PC-3 (cell line): Measurements from ENCODE around the gene SLC35A5. TPM values are rescaled to one million over a fixed set of nuclear protein-coding genes. Genes with fewer than 3 reads are reported as not detected.

Source experiments
- ATAC-seq: fragments of 200-7000 bp; cut with Tn5 transposase; 2 replicates; pipeline ENCODE4 v1.9.1; 2020; ENCODE audit warnings: mild to moderate bottlenecking, moderate library complexity
- BruUV-seq: library from RNA; stranded (reverse); fragments of 400-500 nt; replicated peaks from 2 replicates; lab custom pipeline; 2021; lab: Mats Ljungman, UMichigan
- CTCF ChIA-PET: fragments of 300-600 bp; sonication (Branson Sonifier 250); formaldehyde crosslinking; loops from one replicate; lab custom pipeline; 2022; ENCODE audit warnings: antibody characterized with exemption; lab: Charles Lee
- POLR2A ChIA-PET: fragments of 300-600 bp; sonication (Branson Sonifier 250); formaldehyde crosslinking; loops from one replicate; lab custom pipeline; 2022; ENCODE audit warnings: antibody characterized with exemption; ENCODE audit not compliant: unreplicated experiment; lab: Charles Lee
- DNase-seq: peaks from one replicate; pipeline ENCODE4 v3.0.0-alpha.2; 2015
- H2AFZ ChIP-seq: fragments of 300-600 bp; sonication (generic); 2 replicates; pipeline ENCODE4 v1.6.0; 2016; ENCODE audit warnings: antibody characterized with exemption, low read length
- H3F3A ChIP-seq: fragments of 300-600 bp; sonication (generic); one replicate; pipeline ENCODE4 v1.6.0; 2017; ENCODE audit warnings: antibody characterized with exemption, low read length, control low read depth, mild to moderate bottlenecking; ENCODE audit not compliant: unreplicated experiment
- H3K27ac ChIP-seq: fragments of 300-600 bp; sonication (generic); 2 replicates; pipeline ENCODE4 v1.5.1; 2016; ENCODE audit warnings: mild to moderate bottlenecking, low read length
- H3K27me3 ChIP-seq: fragments of 300-600 bp; sonication (generic); 2 replicates; pipeline ENCODE4 v1.6.1; 2016; ENCODE audit warnings: low read length, mixed read lengths
- H3K36me3 ChIP-seq: fragments of 300-600 bp; sonication (generic); 2 replicates; pipeline ENCODE4 v1.6.1; 2016; ENCODE audit warnings: low read depth, mixed run types, low read length, mixed read lengths
- H3K4me1 ChIP-seq: fragments of 300-600 bp; sonication (generic); 2 replicates; pipeline ENCODE4 v1.5.1; 2016; ENCODE audit warnings: low read length; ENCODE audit not compliant: insufficient read depth
- H3K4me2 ChIP-seq: fragments of 300-600 bp; sonication (generic); 2 replicates; pipeline ENCODE4 v1.6.0; 2016; ENCODE audit warnings: low read length
- H3K4me3 ChIP-seq: fragments of 300-600 bp; sonication (generic); 2 replicates; pipeline ENCODE4 v1.5.1; 2016; ENCODE audit warnings: mild to moderate bottlenecking, low read length, mixed read lengths
- H3K79me2 ChIP-seq: fragments of 300-600 bp; sonication (generic); 2 replicates; pipeline ENCODE4 v1.6.1; 2017; ENCODE audit warnings: low read length, mixed read lengths
- H3K9ac ChIP-seq: fragments of 300-600 bp; sonication (generic); 2 replicates; pipeline ENCODE4 v1.6.0; 2016; ENCODE audit warnings: mild to moderate bottlenecking, low read length
- H3K9me2 ChIP-seq: fragments of 300-600 bp; sonication (generic); replicated peaks from 2 replicates; pipeline ENCODE4 v1.6.1; 2016; ENCODE audit warnings: mixed run types, low read length, mixed read lengths
- H3K9me3 ChIP-seq: fragments of 300-600 bp; sonication (generic); 2 replicates; pipeline ENCODE4 v1.6.1; 2016; ENCODE audit warnings: low read length, mixed read lengths
- H4K20me1 ChIP-seq: fragments of 300-600 bp; sonication (generic); 2 replicates; pipeline ENCODE4 v1.6.1; 2016; ENCODE audit warnings: low read length, mixed read lengths
- CTCF ChIP-seq: fragments of 300-600 bp; sonication (generic); conservative IDR thresholded peaks from 2 replicates; pipeline ENCODE4 v1.5.1; 2017; ENCODE audit warnings: antibody characterized with exemption, low read depth, mild to moderate bottlenecking, low read length
- EZH2 ChIP-seq: fragments of 300-600 bp; sonication (generic); IDR thresholded peaks from one replicate; pipeline ENCODE4 v1.6.1; 2017; ENCODE audit warnings: antibody characterized with exemption, mild to moderate bottlenecking, low read length; ENCODE audit not compliant: unreplicated experiment
- EZH2phosphoT487 ChIP-seq: fragments of 300-600 bp; sonication (generic); IDR thresholded peaks from 2 replicates; pipeline ENCODE4 v1.6.1; 2018; ENCODE audit warnings: mild to moderate bottlenecking, antibody characterized with exemption, low read length, borderline replicate concordance
- intact Hi-C: fragments of 100-400 bp; cut with micrococcal nuclease; formaldehyde crosslinking; loops from 2 replicates; pipeline ENCODE4 v1.9.0; 2023
- total RNA-seq: library from RNA; depleted of rRNA; stranded (reverse); fragments of >200 nt; gene quantifications from 2 replicates; pipeline ENCODE4 v1.2.3, GENCODE V29; 2014

The SLC35A5 gene
- total RNA-seq, 1 experiment from 2014 or later: 17.7 TPM

- Histone ChIP-seq H3K27me3 (no peaks in the 10 kb centered on the region), H3F3A (no peaks in the 10 kb centered on the region), H3K4me1 (no peaks in the 10 kb centered on the region), H3K9me2 (no peaks in the 10 kb centered on the region), H3K9ac (no peak overlapping the region), H4K20me1 (no peaks in the 10 kb centered on the region), H3K4me2 (no peak overlapping the region), H3K36me3 (peaks cover 30% of the 10 kb centered on the region; the same call in 1 of the 2 replicates), H3K27ac (no peak overlapping the region), H3K9me3 (no peaks in the 10 kb centered on the region), H3K4me3 (no peak overlapping the region), H3K79me2 (no peaks in the 10 kb centered on the region), H2AFZ (no peak overlapping the region)
- ATAC-seq (no peak), DNase-seq (no peak)
- TF ChIP-seq EZH2 (no peak), EZH2phosphoT487 (no peak), CTCF (no peak)
- no TSS peak for BruUV-seq
- POLR2A ChIA-PET: no interaction called here
- intact Hi-C loops: no loop called here
- CTCF ChIA-PET: no interaction called here
Measured at GRCh38 chr3:112539825-112540650, 21.8 kb upstream of the SLC35A5 start.

DNA sequence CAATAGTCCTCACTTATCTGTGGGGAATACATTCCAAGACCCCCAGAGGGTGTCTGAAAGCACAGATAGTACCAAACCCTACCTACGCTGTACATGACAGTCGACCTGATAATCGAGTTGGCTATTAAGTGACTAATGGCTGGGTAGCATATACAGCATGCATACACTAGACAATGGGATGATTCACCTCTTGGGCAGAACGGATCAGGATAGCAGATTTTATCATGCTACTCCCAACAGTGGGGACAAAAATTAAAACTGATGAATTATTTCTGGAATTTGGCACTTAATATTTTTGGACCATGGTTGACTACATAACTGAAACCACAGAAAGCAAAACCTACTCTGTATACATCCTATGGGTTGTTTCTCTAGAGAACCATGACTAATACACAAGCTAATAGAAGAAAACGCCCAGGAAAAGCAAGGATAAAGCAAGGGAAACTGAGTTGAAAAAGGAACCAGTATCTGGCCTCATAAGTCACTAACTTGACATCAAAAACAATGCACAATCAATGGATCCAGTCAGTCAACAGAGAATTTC, 15.6 kb upstream of the SLC35A5 start:
- Histone ChIP-seq H3K9me2 (no peaks in the 10 kb centered on the region), H3K27me3 (no peaks in the 10 kb centered on the region), H2AFZ (no peak overlapping the region), H3K4me2 (peak overlapping the region; percentile 59), H4K20me1 (0 out of 2 replicates have a peak, but pooled peaks cover 6% of the 10 kb centered on the region), H3K4me3 (no peak overlapping the region), H3K27ac (peak overlapping the region; percentile 54), H3K4me1 (peaks cover 19% of the 10 kb centered on the region), H3K9ac (no peak overlapping the region), H3K79me2 (peaks cover 6% of the 10 kb centered on the region; the same call in 1 of the 2 replicates), H3K36me3 (peaks cover 39% of the 10 kb centered on the region; the same call in 1 of the 2 replicates), H3F3A (peaks cover 8% of the 10 kb centered on the region), H3K9me3 (no peaks in the 10 kb centered on the region)
- CTCF ChIA-PET: interaction anchor here (0.6 kb wide), 1 partner anchor 392 kb away, joined by 3 read pairs; no protein-coding TSS in a partner anchor
- no peak for TF ChIP-seq EZH2
- no peak for TF ChIP-seq CTCF
- no peak for TF ChIP-seq EZH2phosphoT487
- peak; percentile 83 for DNase-seq
- no TSS peak for BruUV-seq
- peak; percentile 99 for ATAC-seq
- POLR2A ChIA-PET: no interaction called here
- intact Hi-C loops: no loop called here

DNA sequence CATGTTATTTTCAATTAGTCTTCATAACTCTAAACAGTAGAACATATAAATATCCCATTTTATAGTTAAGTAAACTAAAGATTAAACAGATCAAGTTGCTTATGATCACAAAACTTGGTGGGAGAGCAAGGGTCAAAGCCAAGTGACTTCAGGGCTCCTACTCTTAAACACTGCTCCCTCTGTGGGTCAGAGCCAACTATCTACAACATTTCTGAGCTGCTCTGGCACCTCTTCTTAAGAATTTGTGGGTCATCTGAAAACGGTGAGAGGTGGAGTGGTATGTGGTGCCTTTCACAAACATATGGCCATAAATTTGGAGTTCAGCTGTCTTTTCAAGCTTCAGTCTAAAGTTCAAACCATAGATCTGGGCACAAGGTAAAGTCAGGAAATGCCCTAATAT, 11.0 kb upstream of the SLC35A5 start:
- no peak overlapping the region for H3K4me2 ChIP-seq
- H3K27me3 ChIP-seq: no peaks in the 10 kb centered on the region
- intact Hi-C loops: no loop called here
- H3K4me1 ChIP-seq: peaks cover 25% of the 10 kb centered on the region
- H3K9ac ChIP-seq: no peak overlapping the region
- no peak for TF ChIP-seq EZH2phosphoT487
- ChIA-PET POLR2A (no interaction called here), CTCF (no interaction called here)
- H3K9me2 ChIP-seq: no peaks in the 10 kb centered on the region
- H3K36me3 ChIP-seq: peaks cover 21% of the 10 kb centered on the region; the same call in 1 of the 2 replicates
- H4K20me1 ChIP-seq: peaks cover 19% of the 10 kb centered on the region; the same call in 1 of the 2 replicates
- BruUV-seq: no TSS peak
- H3K27ac ChIP-seq: no peak overlapping the region
- no peak overlapping the region for H2AFZ ChIP-seq
- H3K4me3 ChIP-seq: no peak overlapping the region
- peaks cover 52% of the 10 kb centered on the region for H3K79me2 ChIP-seq
- ATAC-seq (no peak), DNase-seq (no peak)
- H3K9me3 ChIP-seq: no peaks in the 10 kb centered on the region
- peaks cover 8% of the 10 kb centered on the region for H3F3A ChIP-seq
